Activated CD4-positive, alpha-beta memory T cell treated with anti-CD3 and anti-CD28 coated beads for 36 hours (primary cell): ENCODE results near the gene NLRP3. TPM values are rescaled to one million over a fixed set of nuclear protein-coding genes. Genes with fewer than 3 reads are reported as not detected.
"Not testable (repeated sequence)": the region's sequence is repeated elsewhere in the genome, so short reads cannot be mapped to it uniquely, and the experiment has no call there.

Experiments
- CTCF ChIA-PET: fragments of 350-600 bp; sonication (Branson Sonifier 250); formaldehyde crosslinking; loops from one replicate; lab custom pipeline; 2021; ENCODE audit warnings: antibody characterized with exemption, inconsistent platforms; lab: Charles Lee
- POLR2A ChIA-PET: fragments of 350-600 bp; sonication (Branson Sonifier 250); formaldehyde crosslinking; loops from one replicate; lab custom pipeline; 2021; ENCODE audit warnings: antibody characterized with exemption; lab: Charles Lee
- DNase-seq: peaks from one replicate; pipeline ENCODE4 v3.0.0-alpha.2; 2020
- H3K27ac Mint-ChIP-seq: one replicate; pipeline ENCODE4 v1.8.0; 2021; ENCODE audit warnings: mixed read lengths
- H3K27me3 Mint-ChIP-seq: one replicate; pipeline ENCODE4 v1.8.0; 2021; ENCODE audit warnings: mixed read lengths
- H3K36me3 Mint-ChIP-seq: one replicate; pipeline ENCODE4 v1.8.0; 2021; ENCODE audit warnings: mixed read lengths
- H3K4me1 Mint-ChIP-seq: one replicate; pipeline ENCODE4 v1.8.0; 2021; ENCODE audit warnings: low read depth, mixed read lengths
- H3K4me3 Mint-ChIP-seq: one replicate; pipeline ENCODE4 v1.8.0; 2021; ENCODE audit warnings: mild to moderate bottlenecking, mixed read lengths
- H3K9me3 Mint-ChIP-seq: one replicate; pipeline ENCODE4 v1.8.0; 2021; ENCODE audit warnings: mixed read lengths
- intact Hi-C: fragments of 100-400 bp; cut with micrococcal nuclease; formaldehyde crosslinking; loops from one replicate; pipeline ENCODE4 v1.15.1; 2023
- total RNA-seq, 2 experiments: library from RNA; stranded (reverse); gene quantifications; one replicate each; pipeline ENCODE4 v1.2.3, GENCODE V29; 2021

Gene NLRP3
- total RNA-seq, result 1 to 10 TPM in 1 of 2 experiments, under 1 TPM in 1; 0.97 to 1.5 TPM

- intact Hi-C loops, result no loop called here
- peak; percentile 59 for DNase-seq
- peak within 1 kb of the TSS; percentile 72 for H3K4me3 Mint-ChIP-seq
- H3K4me1 Mint-ChIP-seq, result peaks cover 48% of the 10 kb centered on the region
- ChIA-PET CTCF (interaction anchor here (2.5 to 3.7 kb wide), 2 partner anchors 26 to 43 kb away, joined by 6 to 20 read pairs; no protein-coding TSS in a partner anchor), POLR2A (interaction anchor here (1.2 kb wide), 1 partner anchor 25 kb away, joined by 4 read pairs; no protein-coding TSS in a partner anchor)
- no peaks in the 10 kb centered on the region for H3K9me3 Mint-ChIP-seq
- H3K36me3 Mint-ChIP-seq, result peaks cover 9% of the 10 kb centered on the region
- H3K27ac Mint-ChIP-seq, result peak within 1 kb of the TSS; percentile 60
- H3K27me3 Mint-ChIP-seq, result peaks cover 6% of the 10 kb centered on the region
These were observed at the start of gene NLRP3 for GRCh38 chr1:247415423-247416361. Gene NLRP3, plus strand, starts transcription at chr1:247416173. Its CDS starts 2,628 bp downstream, at chr1:247418801.

- H3K4me3 Mint-ChIP-seq, H3K36me3 Mint-ChIP-seq, CTCF ChIA-PET, H3K27ac Mint-ChIP-seq, intact Hi-C loops, H3K9me3 Mint-ChIP-seq, DNase-seq, H3K4me1 Mint-ChIP-seq, POLR2A ChIA-PET: not testable (repeated sequence)
- H3K27me3 Mint-ChIP-seq, result peaks cover 12% of the 10 kb centered on the region
These were observed 49.6 kb upstream of the NLRP3 start for GRCh38 chr1:247366345-247366744.

- Mint-ChIP-seq H3K9me3 (no peaks in the 10 kb centered on the region), H3K27ac (no peak overlapping the region), H3K36me3 (no peaks in the 10 kb centered on the region), H3K4me3 (no peak overlapping the region), H3K4me1 (no peaks in the 10 kb centered on the region), H3K27me3 (peaks cover 11% of the 10 kb centered on the region)
- CTCF ChIA-PET, result no interaction called here
- DNase-seq, result no peak
- intact Hi-C loops, result no loop called here
- POLR2A ChIA-PET, result no interaction called here
These were observed 48.9 kb upstream of the NLRP3 start for GRCh38 chr1:247366926-247367645.

GRCh38 chr1:247367786-247368422, 48.1 kb upstream of the NLRP3 start:
- CTCF ChIA-PET, result no interaction called here
- peaks cover 2% of the 10 kb centered on the region for H3K4me1 Mint-ChIP-seq
- H3K4me3 Mint-ChIP-seq, result no peak overlapping the region
- POLR2A ChIA-PET, result no interaction called here
- no peak for DNase-seq
- no peaks in the 10 kb centered on the region for H3K9me3 Mint-ChIP-seq
- H3K27ac Mint-ChIP-seq, result no peak overlapping the region
- intact Hi-C loops, result no loop called here
- no peaks in the 10 kb centered on the region for H3K36me3 Mint-ChIP-seq
- peaks cover 11% of the 10 kb centered on the region for H3K27me3 Mint-ChIP-seq

- intact Hi-C loops, result no loop called here
- Mint-ChIP-seq H3K27me3 (peaks cover 11% of the 10 kb centered on the region), H3K9me3 (no peaks in the 10 kb centered on the region), H3K4me1 (peaks cover 2% of the 10 kb centered on the region), H3K4me3 (no peak overlapping the region), H3K27ac (no peak overlapping the region), H3K36me3 (no peaks in the 10 kb centered on the region)
- CTCF ChIA-PET, result no interaction called here
- no peak for DNase-seq
- POLR2A ChIA-PET, result no interaction called here
These were observed 47.4 kb upstream of the NLRP3 start for GRCh38 chr1:247368490-247369145.

- ChIA-PET CTCF (interaction anchor here (1.0 kb wide), 2 partner anchors 19 to 115 kb away, joined by 4 read pairs; no protein-coding TSS in a partner anchor), POLR2A (no interaction called here)
- H3K27ac Mint-ChIP-seq, result no peak overlapping the region
- H3K4me1 Mint-ChIP-seq, result peaks cover 2% of the 10 kb centered on the region
- H3K9me3 Mint-ChIP-seq, result no peaks in the 10 kb centered on the region
- DNase-seq, result no peak
- H3K27me3 Mint-ChIP-seq, result peaks cover 11% of the 10 kb centered on the region
- intact Hi-C loops, result no loop called here
- H3K4me3 Mint-ChIP-seq, result no peak overlapping the region
- H3K36me3 Mint-ChIP-seq, result no peaks in the 10 kb centered on the region
These were observed 44.9 kb upstream of the NLRP3 start for GRCh38 chr1:247370786-247371732.

GRCh38 chr1:247371801-247372259, 44.1 kb upstream of the NLRP3 start:
- Mint-ChIP-seq H3K27ac (no peak overlapping the region), H3K36me3 (no peaks in the 10 kb centered on the region), H3K4me1 (peaks cover 2% of the 10 kb centered on the region), H3K9me3 (no peaks in the 10 kb centered on the region), H3K4me3 (no peak overlapping the region), H3K27me3 (peaks cover 11% of the 10 kb centered on the region)
- intact Hi-C loops, result loop anchor here (1.0 kb wide), 2 partner anchors 18 to 115 kb away; no protein-coding TSS in a partner anchor
- no peak for DNase-seq
- POLR2A ChIA-PET, result no interaction called here
- CTCF ChIA-PET, result interaction anchor here (0.6 to 3.5 kb wide), 8 partner anchors 8 to 125 kb away, joined by 3 to 115 read pairs (median 6); no protein-coding TSS in a partner anchor

GRCh38 chr1:247373721-247374141, 42.2 kb upstream of the NLRP3 start:
- H3K27ac Mint-ChIP-seq, result no peak overlapping the region
- no peaks in the 10 kb centered on the region for H3K36me3 Mint-ChIP-seq
- intact Hi-C loops, result loop anchor here (1.0 kb wide), 1 partner anchor 203 kb away; no protein-coding TSS in a partner anchor
- DNase-seq, result peak; percentile 67
- H3K27me3 Mint-ChIP-seq, result peaks cover 8% of the 10 kb centered on the region
- H3K4me1 Mint-ChIP-seq, result peaks cover 2% of the 10 kb centered on the region
- ChIA-PET POLR2A (no interaction called here), CTCF (interaction anchor here (0.6 to 3.5 kb wide), 15 partner anchors 10 to 331 kb away, joined by 3 to 115 read pairs (median 4); no protein-coding TSS in a partner anchor)
- H3K9me3 Mint-ChIP-seq, result no peaks in the 10 kb centered on the region
- no peak overlapping the region for H3K4me3 Mint-ChIP-seq

GRCh38 chr1:247374651-247375334, 41.2 kb upstream of the NLRP3 start:
- DNase-seq, H3K36me3 Mint-ChIP-seq, H3K4me1 Mint-ChIP-seq, H3K27me3 Mint-ChIP-seq, H3K4me3 Mint-ChIP-seq, H3K27ac Mint-ChIP-seq, POLR2A ChIA-PET, H3K9me3 Mint-ChIP-seq: not testable (repeated sequence)
- intact Hi-C loops, result loop anchor here (1.0 kb wide), 1 partner anchor 202 kb away; no protein-coding TSS in a partner anchor
- CTCF ChIA-PET, result interaction anchor here (0.6 to 3.5 kb wide), 8 partner anchors 10 to 171 kb away, joined by 3 to 115 read pairs (median 4); no protein-coding TSS in a partner anchor

- CTCF ChIA-PET, result no interaction called here
- Mint-ChIP-seq H3K9me3 (peaks cover 4% of the 10 kb centered on the region), H3K4me3 (no peak overlapping the region), H3K4me1 (peaks cover 2% of the 10 kb centered on the region), H3K27me3 (peaks cover 6% of the 10 kb centered on the region), H3K36me3 (no peaks in the 10 kb centered on the region), H3K27ac (no peak overlapping the region)
- intact Hi-C loops, result no loop called here
- DNase-seq, result no peak
- POLR2A ChIA-PET, result no interaction called here
These were observed 40.2 kb upstream of the NLRP3 start for GRCh38 chr1:247375747-247376146.
